ENCODE measurements around the gene RFX2.

RFX2 gene

DNA sequence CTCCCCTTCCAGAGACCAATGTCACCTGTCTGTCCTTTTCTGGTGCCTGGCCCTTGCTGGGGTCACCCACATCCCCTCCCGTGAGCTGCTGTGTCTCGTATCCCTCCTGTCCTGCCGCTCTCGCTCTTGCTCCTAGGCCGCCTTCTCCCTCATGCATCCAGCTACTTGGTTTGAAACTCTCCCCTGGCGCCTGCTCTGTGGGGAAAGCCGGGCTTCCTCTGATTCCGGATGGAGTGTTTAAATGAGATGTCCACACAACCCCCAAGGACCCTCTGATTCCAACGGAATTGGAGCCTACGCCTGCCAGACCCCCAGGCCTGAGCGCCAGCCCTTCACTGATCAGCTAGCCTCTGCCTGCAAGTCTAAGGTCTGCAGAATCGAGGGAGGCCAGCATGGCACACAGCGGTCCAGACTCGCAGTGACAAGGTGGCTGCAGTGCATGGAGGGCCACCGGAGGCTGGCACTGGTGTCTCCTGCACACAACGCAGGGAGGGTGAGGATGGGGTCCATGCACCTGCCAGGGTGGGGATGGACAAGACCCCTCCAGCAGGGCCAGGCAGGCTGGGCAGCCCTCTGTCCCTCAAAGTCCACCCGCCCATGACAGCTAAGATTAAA lies 47.2 kb downstream of the RFX2 start:
- 0 out of 2 replicates have a peak, but pooled peaks cover 2% of the 10 kb centered on the region for H3F3A ChIP-seq (ENCODE audit: low read depth)
- no peak overlapping the region for H2AFZ ChIP-seq (ENCODE audit: low read length)
- H3K4me1 ChIP-seq (ENCODE audit: insufficient read depth, low read length, poor library complexity, severe bottlenecking) = peaks cover 4% of the 10 kb centered on the region
- H3K27me3 ChIP-seq (ENCODE audit: insufficient read depth, low read length, poor library complexity, severe bottlenecking) = no peaks in the 10 kb centered on the region
- no peaks in the 10 kb centered on the region for H3K36me3 ChIP-seq (ENCODE audit: insufficient read depth, low read length)
- H3K9me2 ChIP-seq (replicated peaks; ENCODE audit: low read depth, low read length) = no peaks in the 10 kb centered on the region
- H3K9ac ChIP-seq (ENCODE audit: low read depth, low read length, poor library complexity, severe bottlenecking) = no peak overlapping the region
- H3K4me2 ChIP-seq (ENCODE audit: low read depth, low read length, poor library complexity, severe bottlenecking) = no peak overlapping the region
- H3K4me3 ChIP-seq (ENCODE audit: low read length, poor library complexity, severe bottlenecking) = no peak overlapping the region
- H3K79me2 ChIP-seq (ENCODE audit: insufficient read depth, low read length) = no peaks in the 10 kb centered on the region
- H3K9me3 ChIP-seq (ENCODE audit: insufficient read depth, low read depth, low read length) = no peaks in the 10 kb centered on the region
- no peak for TF ChIP-seq CTCF (conservative IDR thresholded peaks at IDR 0.05; ENCODE audit: low read length)
- no peak for TF ChIP-seq EZH2phosphoT487 (IDR thresholded peaks at IDR 0.05; ENCODE audit: borderline replicate concordance)
- H4K20me1 ChIP-seq (ENCODE audit: insufficient read depth, low read length, poor library complexity, severe bottlenecking) = no peaks in the 10 kb centered on the region

DNA sequence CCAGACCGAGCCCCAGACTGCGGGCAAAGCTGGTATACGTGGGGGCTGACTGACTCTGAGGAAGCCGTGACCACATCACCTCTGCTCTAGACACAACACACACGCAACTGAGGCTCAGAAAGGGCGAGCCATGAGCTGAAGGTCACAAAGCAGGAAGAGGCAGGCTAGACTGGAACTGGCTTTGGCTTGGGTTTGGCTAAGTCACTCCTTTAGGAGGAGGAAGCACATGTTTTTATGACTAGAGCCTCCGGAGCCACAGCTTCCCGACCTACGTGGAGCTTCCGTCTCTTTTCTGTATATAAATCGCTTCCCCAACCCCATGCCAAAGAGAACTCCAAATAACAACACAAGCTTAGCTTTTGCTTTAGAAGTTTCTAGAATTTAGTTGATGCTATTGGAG lies 48.0 kb downstream of the RFX2 start:
- no peaks in the 10 kb centered on the region for H3K79me2 ChIP-seq (ENCODE audit: insufficient read depth, low read length)
- no peak overlapping the region for H3K4me2 ChIP-seq (ENCODE audit: low read depth, low read length, poor library complexity, severe bottlenecking)

DNA sequence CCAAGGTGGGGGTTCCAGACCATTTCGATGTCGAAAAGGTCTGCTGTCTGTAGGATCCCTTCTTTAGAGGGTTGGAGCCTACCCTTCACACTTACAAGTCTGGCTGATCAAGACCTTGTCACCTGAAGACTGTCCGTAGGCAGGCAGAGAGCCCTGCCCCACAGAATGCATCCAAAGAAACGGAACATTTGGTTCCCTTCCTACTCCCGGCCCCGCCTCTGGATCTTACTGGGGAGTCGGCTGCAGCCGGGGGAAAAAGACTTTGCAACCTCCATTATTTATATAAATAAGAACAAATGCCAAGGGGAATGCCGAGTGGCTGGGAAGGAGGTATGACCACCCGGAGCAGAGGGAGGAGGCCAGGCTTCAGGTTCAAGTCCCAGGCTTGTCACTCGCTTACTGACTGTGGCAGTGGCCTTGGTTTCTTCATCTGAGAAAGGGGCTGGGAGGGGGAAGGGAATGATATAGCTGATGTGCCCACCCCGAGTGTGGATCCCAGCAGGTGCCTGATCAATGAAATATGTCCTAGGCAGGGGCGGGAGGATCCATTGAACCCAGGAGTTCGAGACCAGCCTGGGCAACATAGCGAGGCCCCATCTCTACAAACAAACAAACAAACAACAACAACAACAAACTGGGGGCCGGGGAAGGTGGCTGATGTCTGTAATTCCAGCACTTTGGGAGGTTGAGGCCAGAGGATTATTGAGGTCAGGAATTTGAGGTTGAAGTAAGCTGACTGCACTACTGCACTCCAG lies 48.7 kb downstream of the RFX2 start:
- no peaks in the 10 kb centered on the region for H3K9me2 ChIP-seq (replicated peaks; ENCODE audit: low read depth, low read length)
- no peak overlapping the region for H2AFZ ChIP-seq (ENCODE audit: low read length)
- no peaks in the 10 kb centered on the region for H4K20me1 ChIP-seq (ENCODE audit: insufficient read depth, low read length, poor library complexity, severe bottlenecking)
- H3K27me3 ChIP-seq (ENCODE audit: insufficient read depth, low read length, poor library complexity, severe bottlenecking) = no peaks in the 10 kb centered on the region
- TF ChIP-seq EZH2phosphoT487 (IDR thresholded peaks at IDR 0.05; ENCODE audit: borderline replicate concordance) (no peak), CTCF (conservative IDR thresholded peaks at IDR 0.05; ENCODE audit: low read length) (no peak)
- H3K79me2 ChIP-seq (ENCODE audit: insufficient read depth, low read length) = no peaks in the 10 kb centered on the region
- H3K4me3 ChIP-seq (ENCODE audit: low read length, poor library complexity, severe bottlenecking) = no peak overlapping the region
- no peaks in the 10 kb centered on the region for H3K9me3 ChIP-seq (ENCODE audit: insufficient read depth, low read depth, low read length)
- no peaks in the 10 kb centered on the region for H3K36me3 ChIP-seq (ENCODE audit: insufficient read depth, low read length)
- H3F3A ChIP-seq (ENCODE audit: low read depth) = 0 out of 2 replicates have a peak, but pooled peaks cover 2% of the 10 kb centered on the region
- H3K4me2 ChIP-seq (ENCODE audit: low read depth, low read length, poor library complexity, severe bottlenecking) = no peak overlapping the region
- no peak overlapping the region for H3K9ac ChIP-seq (ENCODE audit: low read depth, low read length, poor library complexity, severe bottlenecking)
- peaks cover 4% of the 10 kb centered on the region for H3K4me1 ChIP-seq (ENCODE audit: insufficient read depth, low read length, poor library complexity, severe bottlenecking)

More for the DNA sequence above, 48.0 kb downstream of the RFX2 start:
- Histone ChIP-seq H3K9me3 (ENCODE audit: insufficient read depth, low read depth, low read length) (no peaks in the 10 kb centered on the region), H2AFZ (ENCODE audit: low read length) (no peak overlapping the region), H3K4me1 (ENCODE audit: insufficient read depth, low read length, poor library complexity, severe bottlenecking) (peaks cover 4% of the 10 kb centered on the region), H3K9ac (ENCODE audit: low read depth, low read length, poor library complexity, severe bottlenecking) (no peak overlapping the region), H3F3A (ENCODE audit: low read depth) (0 out of 2 replicates have a peak, but pooled peaks cover 2% of the 10 kb centered on the region), H3K27me3 (ENCODE audit: insufficient read depth, low read length, poor library complexity, severe bottlenecking) (no peaks in the 10 kb centered on the region), H4K20me1 (ENCODE audit: insufficient read depth, low read length, poor library complexity, severe bottlenecking) (no peaks in the 10 kb centered on the region), H3K36me3 (ENCODE audit: insufficient read depth, low read length) (no peaks in the 10 kb centered on the region), H3K9me2 (replicated peaks; ENCODE audit: low read depth, low read length) (no peaks in the 10 kb centered on the region), H3K4me3 (ENCODE audit: low read length, poor library complexity, severe bottlenecking) (no peak overlapping the region)
- TF ChIP-seq CTCF (conservative IDR thresholded peaks at IDR 0.05; ENCODE audit: low read length) = no peak
- TF ChIP-seq EZH2phosphoT487 (IDR thresholded peaks at IDR 0.05; ENCODE audit: borderline replicate concordance) = no peak

All from Loucy (cell line).